ENCODE data around the gene TMEM234. TPM values are rescaled to one million over a fixed set of nuclear protein-coding genes. Genes with fewer than 3 reads are reported as not detected.

TMEM234 gene
- total and polyA plus RNA-seq, 7 donors = 4.4 to 23.1 (median 7.2) TPM

GRCh38 chr1:32186491-32186890 is 35.7 kb downstream of the TMEM234 start:
- no peaks in the 10 kb centered on the region for H3K27me3 ChIP-seq
- no peak for TF ChIP-seq POLR2AphosphoS5 (IDR thresholded peaks at IDR 0.05)
- TF ChIP-seq POLR2A (IDR thresholded peaks at IDR 0.05) = no peak
- no peak for TF ChIP-seq CTCF (IDR thresholded peaks at IDR 0.05)
- TF ChIP-seq EP300 (IDR thresholded peaks at IDR 0.05) = no peak
- no peak overlapping the region for H3K4me3 ChIP-seq
- no peak for DNase-seq
- no peak overlapping the region for H3K27ac ChIP-seq
- H3K9me3 ChIP-seq = no peaks in the 10 kb centered on the region
- intact Hi-C loops (cut with DNase I) = no loop called here
- H3K36me3 ChIP-seq = peaks cover 31 to 96% (median 68%) of the 10 kb centered on the region in 4 donors
- 80 to 94% methylated on average over 2 of the region's 2 CpGs for WGBS, 2 donors
- H3K4me1 ChIP-seq = peaks cover 0 to 50% (median 38%) of the 10 kb centered on the region in 4 donors

DNA sequence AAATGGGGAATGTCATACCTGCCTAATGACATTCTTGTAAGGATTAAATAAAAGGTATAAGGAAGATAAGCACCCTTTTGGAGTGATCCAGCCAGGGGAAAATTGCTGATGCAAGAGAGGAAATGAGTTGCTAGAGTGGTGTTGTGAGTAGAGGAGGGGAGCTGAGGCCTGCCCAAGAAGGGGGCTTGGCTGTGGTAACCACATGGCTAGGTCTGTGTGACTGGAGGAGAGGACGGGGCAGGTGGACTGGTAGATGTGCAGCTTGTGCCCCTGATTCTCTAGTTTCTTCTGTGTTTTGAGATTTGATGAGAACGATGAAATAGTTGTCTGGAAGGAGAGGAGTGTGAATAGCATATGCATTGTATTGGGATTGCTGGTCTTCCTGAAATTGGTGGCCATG is 36.1 kb downstream of the TMEM234 start:
- peaks cover 0 to 54% (median 43%) of the 10 kb centered on the region in 4 donors for H3K4me1 ChIP-seq

GRCh38 chr1:32184650-32185049 is 37.5 kb downstream of the TMEM234 start:
- no peak overlapping the region for H3K4me3 ChIP-seq
- no peaks in the 10 kb centered on the region for H3K27me3 ChIP-seq
- TF ChIP-seq CTCF (IDR thresholded peaks at IDR 0.05) (no peak), POLR2AphosphoS5 (IDR thresholded peaks at IDR 0.05) (no peak), POLR2A (IDR thresholded peaks at IDR 0.05) (no peak), EP300 (IDR thresholded peaks at IDR 0.05) (no peak)
- no peak overlapping the region for H3K27ac ChIP-seq
- H3K36me3 ChIP-seq = peaks cover 13 to 84% (median 49%) of the 10 kb centered on the region in 4 donors
- no peaks in the 10 kb centered on the region for H3K9me3 ChIP-seq
- no peak for DNase-seq
- intact Hi-C loops (cut with DNase I) = no loop called here
- peaks cover 0 to 63% (median 50%) of the 10 kb centered on the region in 4 donors for H3K4me1 ChIP-seq

More for the DNA sequence above, 36.1 kb downstream of the TMEM234 start:
- Histone ChIP-seq H3K9me3 (no peaks in the 10 kb centered on the region), H3K4me3 (no peak overlapping the region), H3K27me3 (no peaks in the 10 kb centered on the region), H3K36me3 (peaks cover 27 to 96% (median 64%) of the 10 kb centered on the region in 4 donors), H3K27ac (no peak overlapping the region)
- 95 to 98% methylated on average over 2 of the region's 2 CpGs for WGBS, 2 donors
- TF ChIP-seq POLR2AphosphoS5 (IDR thresholded peaks at IDR 0.05) = no peak
- TF ChIP-seq POLR2A (IDR thresholded peaks at IDR 0.05) = no peak
- TF ChIP-seq CTCF (IDR thresholded peaks at IDR 0.05) = no peak
- no peak for TF ChIP-seq EP300 (IDR thresholded peaks at IDR 0.05)
- intact Hi-C loops (cut with DNase I) = no loop called here
- DNase-seq = no peak

DNA sequence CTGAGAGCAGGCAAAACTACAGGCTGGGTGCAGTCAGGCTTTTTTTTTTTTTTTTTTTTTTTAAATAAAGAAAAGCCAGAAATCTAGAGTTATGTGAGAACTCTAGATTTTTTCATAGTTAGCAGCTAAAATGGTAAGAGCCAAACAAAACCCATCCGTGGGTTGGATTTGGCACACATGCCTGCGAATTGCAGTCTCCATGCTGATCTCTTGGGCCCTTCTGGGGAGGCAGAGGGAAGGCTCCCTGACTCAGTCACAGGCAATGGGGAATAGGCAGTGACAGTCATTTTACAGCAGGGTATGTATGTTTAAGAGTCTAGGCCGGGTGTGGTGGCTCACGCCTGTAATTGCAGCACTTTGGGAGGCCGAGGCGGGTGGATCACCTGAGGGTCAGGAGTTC is 40.1 kb downstream of the TMEM234 start:
- Histone ChIP-seq H3K9me3 (no peaks in the 10 kb centered on the region), H3K4me3 (peak overlapping the region in 2 of 4 donors; percentile 9 to 55)

More for the DNA sequence above, 40.1 kb downstream of the TMEM234 start:
- intact Hi-C loops (cut with DNase I) = no loop called here
- peak; percentile 26 for DNase-seq
- H3K27ac ChIP-seq = peak overlapping the region in 2 of 4 donors; percentile 90 to 92
- peaks cover 0 to 58% (median 26%) of the 10 kb centered on the region in 4 donors for H3K36me3 ChIP-seq
- H3K4me1 ChIP-seq = peaks cover 0 to 73% (median 57%) of the 10 kb centered on the region in 4 donors
- TF ChIP-seq CTCF (IDR thresholded peaks at IDR 0.05) (no peak), POLR2A (IDR thresholded peaks at IDR 0.05) (no peak), POLR2AphosphoS5 (IDR thresholded peaks at IDR 0.05) (no peak), EP300 (IDR thresholded peaks at IDR 0.05) (no peak)
- no peaks in the 10 kb centered on the region for H3K27me3 ChIP-seq
- WGBS, 2 donors = 62 to 80% methylated on average over 6 of the region's 6 CpGs
